Testis (tissue), 2 donors: ENCODE measurements around the gene EPHA3.

Source experiments
- POLR2A ChIP-seq: fragments of 450-650 bp; IDR thresholded peaks from one replicate; pipeline ENCODE4 v1.6.1; 2017; ENCODE audit warnings: antibody characterized with exemption, mild to moderate bottlenecking, moderate library complexity
- TF ChIP-seq, protein P1 (sequence below), 3 experiments: fragments of 450-650 bp in 2 of 3; fragments of 200-600 bp in 1 of 3; sonication (generic) in 1 of 3; IDR thresholded peaks; one replicate each; pipeline ENCODE4 v1.5.1; 2016 to 2019; ENCODE audit warnings: antibody characterized with exemption in 3 of 3, mild to moderate bottlenecking in 2 of 3, moderate library complexity in 1 of 3

DNA sequence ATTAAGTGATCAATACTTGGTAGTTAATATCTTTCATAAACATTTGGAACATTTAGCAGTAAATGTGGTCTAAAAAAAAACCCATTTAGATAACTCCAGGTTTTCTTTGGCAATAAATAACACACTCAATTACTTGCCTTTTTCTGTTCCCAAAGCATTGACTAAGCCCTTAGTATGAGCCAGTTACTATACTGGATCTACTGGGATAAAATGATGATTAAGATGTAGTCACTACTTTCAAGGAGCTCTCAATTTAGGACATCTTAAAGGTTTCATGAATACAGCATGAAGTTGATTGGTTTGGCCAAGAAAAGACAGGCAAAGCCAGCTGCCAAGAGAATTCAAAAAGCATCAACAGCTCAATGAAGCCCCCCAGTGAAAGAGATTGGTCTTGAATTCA lies 250.9 kb downstream of the EPHA3 start:
- TF ChIP-seq, protein P1, sequence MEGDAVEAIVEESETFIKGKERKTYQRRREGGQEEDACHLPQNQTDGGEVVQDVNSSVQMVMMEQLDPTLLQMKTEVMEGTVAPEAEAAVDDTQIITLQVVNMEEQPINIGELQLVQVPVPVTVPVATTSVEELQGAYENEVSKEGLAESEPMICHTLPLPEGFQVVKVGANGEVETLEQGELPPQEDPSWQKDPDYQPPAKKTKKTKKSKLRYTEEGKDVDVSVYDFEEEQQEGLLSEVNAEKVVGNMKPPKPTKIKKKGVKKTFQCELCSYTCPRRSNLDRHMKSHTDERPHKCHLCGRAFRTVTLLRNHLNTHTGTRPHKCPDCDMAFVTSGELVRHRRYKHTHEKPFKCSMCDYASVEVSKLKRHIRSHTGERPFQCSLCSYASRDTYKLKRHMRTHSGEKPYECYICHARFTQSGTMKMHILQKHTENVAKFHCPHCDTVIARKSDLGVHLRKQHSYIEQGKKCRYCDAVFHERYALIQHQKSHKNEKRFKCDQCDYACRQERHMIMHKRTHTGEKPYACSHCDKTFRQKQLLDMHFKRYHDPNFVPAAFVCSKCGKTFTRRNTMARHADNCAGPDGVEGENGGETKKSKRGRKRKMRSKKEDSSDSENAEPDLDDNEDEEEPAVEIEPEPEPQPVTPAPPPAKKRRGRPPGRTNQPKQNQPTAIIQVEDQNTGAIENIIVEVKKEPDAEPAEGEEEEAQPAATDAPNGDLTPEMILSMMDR (IDR thresholded peaks at IDR 0.05), result no peak
- no peak for TF ChIP-seq POLR2A
